GM19452 (cell line): ENCODE results near the gene RETN.
A peak's percentile ranks its signal among the peaks of the same experiment; 100 is the strongest.

Experiments used
- ATAC-seq: cut with Tn5 transposase; IDR thresholded peaks from one replicate; pipeline ENCODE4 v1.9.1; 2021; ENCODE audit not compliant: unreplicated experiment

The RETN gene

GRCh38 chr19:7681340-7682174 is 12.7 kb downstream of the RETN start:
- no peak for ATAC-seq

- ATAC-seq = no peak
Measured at GRCh38 chr19:7682175-7682855, 13.5 kb downstream of the RETN start.

- ATAC-seq = no peak
Measured at GRCh38 chr19:7685546-7686445, 16.9 kb downstream of the RETN start.

- no peak for ATAC-seq
Measured at GRCh38 chr19:7687177-7687576, 18.3 kb downstream of the RETN start.

- no peak for ATAC-seq
Measured at GRCh38 chr19:7689165-7689564, 20.3 kb downstream of the RETN start.

GRCh38 chr19:7690779-7691258 is 22.0 kb downstream of the RETN start:
- no peak for ATAC-seq

- no peak for ATAC-seq
Measured at GRCh38 chr19:7691497-7691896, 22.6 kb downstream of the RETN start.

GRCh38 chr19:7692417-7693088 is 23.7 kb downstream of the RETN start:
- ATAC-seq = no peak

- ATAC-seq = no peak
Measured at GRCh38 chr19:7694499-7694898, 25.6 kb downstream of the RETN start.

GRCh38 chr19:7697721-7698287 is 29.0 kb downstream of the RETN start:
- ATAC-seq = no peak

- no peak for ATAC-seq
Measured at GRCh38 chr19:7698583-7698982, 29.7 kb downstream of the RETN start.

- no peak for ATAC-seq
Measured at GRCh38 chr19:7699003-7699402, 30.2 kb downstream of the RETN start.

GRCh38 chr19:7699417-7700401 is 30.9 kb downstream of the RETN start:
- ATAC-seq = no peak

GRCh38 chr19:7701049-7701653 is 32.3 kb downstream of the RETN start:
- ATAC-seq = no peak

GRCh38 chr19:7701654-7702457 is 33.0 kb downstream of the RETN start, which contains the start of gene FCER2:
Gene FCER2 (minus strand): TSS chr19:7702131. CDS start chr19:7699760, 2,371 bp downstream.
- peak; percentile 48 for ATAC-seq

GRCh38 chr19:7703332-7703731 is 34.5 kb downstream of the RETN start:
- ATAC-seq = no peak

- ATAC-seq = no peak
Measured at GRCh38 chr19:7704280-7705060, 35.6 kb downstream of the RETN start.
